Measurements from ENCODE around the gene GMDS. TPM values are rescaled to one million over a fixed set of nuclear protein-coding genes. Genes with fewer than 3 reads are reported as not detected.

GMDS gene
- total and polyA plus RNA-seq, 4 donors, result 7.3 to 28.3 (median 16.1) TPM

DNA sequence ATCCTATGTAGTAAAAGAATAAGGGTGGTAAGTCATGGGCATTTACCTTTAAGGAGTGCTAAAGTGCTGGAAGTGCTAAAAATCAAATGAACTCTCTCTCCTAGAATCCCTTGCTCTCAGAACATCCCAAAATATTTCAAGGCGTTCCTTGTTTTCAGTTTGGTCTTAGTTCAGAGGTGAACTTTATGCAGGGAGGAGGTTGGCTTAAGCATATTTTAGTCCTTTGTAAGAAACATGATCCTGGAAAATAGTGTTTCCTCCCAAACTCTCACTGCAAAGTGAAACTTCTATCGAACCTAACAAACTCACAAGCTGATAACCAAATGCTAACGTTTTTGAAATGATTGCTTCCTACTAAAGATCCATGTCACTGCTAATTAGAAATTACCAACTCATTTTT, 404.3 kb downstream of the GMDS start:
- peaks cover 0 to 4% (median 0%) of the 10 kb centered on the region in 5 donors for H3K4me1 ChIP-seq (ENCODE audit: control insufficient read depth in 5 of 5, insufficient read depth in 5 of 5, low read length in 5 of 5)
- 65 to 80% methylated on average over 3 of the region's 3 CpGs for WGBS, 2 donors
- DNase-seq, result no peak
- no peaks in the 10 kb centered on the region for H3K36me3 ChIP-seq (ENCODE audit: control insufficient read depth in 4 of 4, insufficient read depth in 4 of 4, low read length in 4 of 4)
- no peak overlapping the region for H3K9ac ChIP-seq (ENCODE audit: insufficient read depth in 1 of 2, low read length in 2 of 2)
- H3K4me3 ChIP-seq, result no peak overlapping the region
- H3K27ac ChIP-seq (ENCODE audit: low read depth in 1 of 2, low read length in 1 of 2), result no peak overlapping the region
- H3K9me3 ChIP-seq (ENCODE audit: control insufficient read depth in 4 of 4, insufficient read depth in 3 of 4, low read length in 3 of 4), result peaks cover 0 to 6% (median 1%) of the 10 kb centered on the region in 4 donors
- TF ChIP-seq, protein P1, sequence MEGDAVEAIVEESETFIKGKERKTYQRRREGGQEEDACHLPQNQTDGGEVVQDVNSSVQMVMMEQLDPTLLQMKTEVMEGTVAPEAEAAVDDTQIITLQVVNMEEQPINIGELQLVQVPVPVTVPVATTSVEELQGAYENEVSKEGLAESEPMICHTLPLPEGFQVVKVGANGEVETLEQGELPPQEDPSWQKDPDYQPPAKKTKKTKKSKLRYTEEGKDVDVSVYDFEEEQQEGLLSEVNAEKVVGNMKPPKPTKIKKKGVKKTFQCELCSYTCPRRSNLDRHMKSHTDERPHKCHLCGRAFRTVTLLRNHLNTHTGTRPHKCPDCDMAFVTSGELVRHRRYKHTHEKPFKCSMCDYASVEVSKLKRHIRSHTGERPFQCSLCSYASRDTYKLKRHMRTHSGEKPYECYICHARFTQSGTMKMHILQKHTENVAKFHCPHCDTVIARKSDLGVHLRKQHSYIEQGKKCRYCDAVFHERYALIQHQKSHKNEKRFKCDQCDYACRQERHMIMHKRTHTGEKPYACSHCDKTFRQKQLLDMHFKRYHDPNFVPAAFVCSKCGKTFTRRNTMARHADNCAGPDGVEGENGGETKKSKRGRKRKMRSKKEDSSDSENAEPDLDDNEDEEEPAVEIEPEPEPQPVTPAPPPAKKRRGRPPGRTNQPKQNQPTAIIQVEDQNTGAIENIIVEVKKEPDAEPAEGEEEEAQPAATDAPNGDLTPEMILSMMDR (IDR thresholded peaks at IDR 0.05; ENCODE audit: control extremely low read depth, extremely low read depth), result no peak
- ATAC-seq (ENCODE audit: insufficient read depth, low FRiP score), result no peak
- H3K27me3 ChIP-seq (ENCODE audit: control insufficient read depth in 3 of 3, insufficient read depth in 3 of 3, low read length in 2 of 3), result peaks cover 0 to 7% (median 0%) of the 10 kb centered on the region in 3 donors

DNA sequence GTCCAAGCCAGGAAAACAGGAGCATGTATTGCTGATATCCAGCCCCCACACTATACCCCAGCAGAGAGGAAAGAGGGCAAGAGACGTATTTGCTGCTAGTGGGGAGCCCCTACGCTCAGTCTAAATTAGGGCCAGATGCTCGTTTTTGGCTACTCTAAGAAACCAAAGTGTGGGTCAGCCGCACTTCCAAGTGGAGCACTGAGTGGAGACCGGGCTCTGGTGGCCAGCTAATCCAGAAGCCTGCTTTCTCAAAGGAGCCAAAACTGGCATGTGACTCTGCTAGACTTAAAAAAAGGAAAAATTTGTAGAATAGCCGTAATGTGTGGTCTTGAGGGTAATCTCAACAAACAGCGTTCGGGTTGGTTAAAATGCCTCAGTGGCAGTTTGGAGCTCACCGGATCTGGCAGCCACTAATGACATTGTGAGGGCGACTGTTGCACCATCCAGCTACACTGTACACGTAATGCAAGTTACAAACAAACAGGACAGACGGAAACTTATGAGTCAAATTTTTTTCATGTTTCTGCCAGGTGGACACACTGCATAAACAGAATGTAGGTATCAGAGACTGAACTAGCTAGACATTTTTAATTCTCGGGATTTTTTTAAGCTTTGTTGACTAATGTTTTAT, 404.8 kb downstream of the GMDS start:
- Histone ChIP-seq H3K27ac (ENCODE audit: low read depth in 1 of 2, low read length in 1 of 2) (no peak overlapping the region), H3K4me1 (ENCODE audit: control insufficient read depth in 5 of 5, insufficient read depth in 5 of 5, low read length in 5 of 5) (peaks cover 0 to 4% (median 0%) of the 10 kb centered on the region in 5 donors), H3K4me3 (no peak overlapping the region), H3K36me3 (ENCODE audit: control insufficient read depth in 4 of 4, insufficient read depth in 4 of 4, low read length in 4 of 4) (no peaks in the 10 kb centered on the region), H3K9me3 (ENCODE audit: control insufficient read depth in 4 of 4, insufficient read depth in 3 of 4, low read length in 3 of 4) (peaks cover 0 to 4% (median 1%) of the 10 kb centered on the region in 4 donors), H3K9ac (ENCODE audit: insufficient read depth in 1 of 2, low read length in 2 of 2) (no peak overlapping the region), H3K27me3 (ENCODE audit: control insufficient read depth in 3 of 3, insufficient read depth in 3 of 3, low read length in 2 of 3) (peaks cover 0 to 10% (median 0%) of the 10 kb centered on the region in 3 donors)
- DNase-seq (no peak), ATAC-seq (ENCODE audit: insufficient read depth, low FRiP score) (no peak)
- TF ChIP-seq, protein P1 (IDR thresholded peaks at IDR 0.05; ENCODE audit: control extremely low read depth, extremely low read depth), result no peak
- 92 to 94% methylated on average over 13 of the region's 13 CpGs for WGBS, 2 donors

DNA sequence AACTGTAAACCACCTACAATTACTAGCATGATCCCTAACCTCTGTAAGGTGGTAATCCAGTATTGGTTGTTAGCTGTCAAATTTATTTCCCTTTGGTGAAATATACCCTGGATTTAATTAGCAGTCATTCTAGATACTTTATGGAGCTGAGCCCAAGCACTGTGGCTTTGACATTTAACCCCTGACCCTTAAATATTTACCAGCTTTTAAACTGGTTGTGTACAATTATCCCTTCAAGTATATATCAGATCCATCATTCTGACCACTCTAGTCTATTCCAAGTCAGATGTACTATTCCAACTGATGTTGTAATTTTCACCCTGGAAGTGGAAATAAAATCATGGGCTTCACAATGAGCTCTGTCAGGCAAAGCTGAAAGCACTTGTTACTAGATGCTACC, 406.0 kb downstream of the GMDS start:
- Histone ChIP-seq H3K27me3 (ENCODE audit: control insufficient read depth in 3 of 3, insufficient read depth in 3 of 3, low read length in 2 of 3) (peaks cover 0 to 19% (median 11%) of the 10 kb centered on the region in 3 donors), H3K4me3 (no peak overlapping the region), H3K36me3 (ENCODE audit: control insufficient read depth in 4 of 4, insufficient read depth in 4 of 4, low read length in 4 of 4) (no peaks in the 10 kb centered on the region), H3K4me1 (ENCODE audit: control insufficient read depth in 5 of 5, insufficient read depth in 5 of 5, low read length in 5 of 5) (peaks cover 0 to 4% (median 0%) of the 10 kb centered on the region in 5 donors), H3K27ac (ENCODE audit: low read depth in 1 of 2, low read length in 1 of 2) (no peak overlapping the region), H3K9ac (ENCODE audit: insufficient read depth in 1 of 2, low read length in 2 of 2) (no peak overlapping the region), H3K9me3 (ENCODE audit: control insufficient read depth in 4 of 4, insufficient read depth in 3 of 4, low read length in 3 of 4) (peaks cover 0 to 2% (median 0%) of the 10 kb centered on the region in 4 donors)
- TF ChIP-seq, protein P1 (IDR thresholded peaks at IDR 0.05; ENCODE audit: control extremely low read depth, extremely low read depth), result no peak
- DNase-seq, result no peak
- ATAC-seq (ENCODE audit: insufficient read depth, low FRiP score), result no peak

All from lung (tissue), 12 donors.